ENCODE results near the gene SUFU.
"Not testable (repeated sequence)": the region's sequence is repeated elsewhere in the genome, so short reads cannot be mapped to it uniquely, and the experiment has no call there.

SUFU gene

DNA sequence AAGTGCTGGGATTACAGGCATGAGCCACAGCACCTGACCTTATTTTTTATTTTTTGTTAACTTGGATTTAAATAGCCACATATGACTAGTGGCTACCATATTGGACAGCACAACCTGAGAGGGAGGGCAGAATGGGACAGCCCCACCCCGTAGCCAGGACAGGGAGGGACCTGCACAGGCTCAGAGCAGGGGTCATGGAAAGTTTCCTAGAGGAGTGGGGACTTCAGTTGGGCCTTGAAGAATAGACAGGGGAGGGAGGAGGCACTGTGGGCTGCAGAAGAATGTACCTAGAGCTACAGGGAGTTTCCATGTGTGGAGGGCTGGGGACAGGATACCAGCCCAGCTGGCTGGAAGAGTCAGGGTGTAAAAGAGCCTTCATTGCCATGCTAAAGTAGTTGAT, 149.3 kb downstream of the SUFU start:
- no peak for DNase-seq

DNA sequence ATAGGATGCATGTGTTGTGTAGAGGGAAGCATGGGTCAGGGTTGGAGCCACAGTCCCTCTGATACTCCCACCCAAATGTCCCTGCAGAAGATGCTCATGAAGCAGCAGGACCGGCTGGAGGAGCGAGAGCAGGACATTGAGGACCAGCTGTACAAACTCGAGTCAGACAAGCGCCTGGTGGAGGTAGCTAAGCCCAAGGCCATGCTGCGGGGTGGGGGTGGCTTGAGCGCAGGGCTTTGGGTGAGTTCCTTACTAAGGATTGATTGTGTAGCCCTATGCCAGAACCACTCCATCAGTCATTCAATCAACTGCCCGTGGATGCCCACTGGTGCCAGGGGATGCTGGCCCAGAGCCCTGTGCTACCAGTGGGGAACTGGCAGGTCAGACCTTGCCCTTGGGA, 150.8 kb downstream of the SUFU start:
- DNase-seq, result no peak

DNA sequence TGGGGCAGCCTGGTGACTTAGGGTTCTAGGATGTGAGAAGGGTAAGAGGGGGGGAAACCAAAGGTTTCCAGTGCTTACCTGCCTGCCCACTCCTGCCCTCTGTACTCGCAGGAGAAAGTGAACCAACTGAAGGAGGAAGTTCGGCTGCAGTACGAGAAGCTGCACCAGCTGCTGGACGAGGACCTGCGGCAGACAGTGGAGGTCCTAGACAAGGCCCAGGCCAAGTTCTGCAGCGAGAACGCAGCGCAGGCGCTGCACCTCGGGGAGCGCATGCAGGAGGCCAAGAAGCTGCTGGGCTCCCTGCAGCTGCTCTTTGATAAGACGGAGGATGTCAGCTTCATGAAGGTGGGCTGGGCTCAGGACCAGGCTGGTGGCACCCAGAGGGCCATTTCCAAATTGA, 151.2 kb downstream of the SUFU start:
- DNase-seq, result no peak

DNA sequence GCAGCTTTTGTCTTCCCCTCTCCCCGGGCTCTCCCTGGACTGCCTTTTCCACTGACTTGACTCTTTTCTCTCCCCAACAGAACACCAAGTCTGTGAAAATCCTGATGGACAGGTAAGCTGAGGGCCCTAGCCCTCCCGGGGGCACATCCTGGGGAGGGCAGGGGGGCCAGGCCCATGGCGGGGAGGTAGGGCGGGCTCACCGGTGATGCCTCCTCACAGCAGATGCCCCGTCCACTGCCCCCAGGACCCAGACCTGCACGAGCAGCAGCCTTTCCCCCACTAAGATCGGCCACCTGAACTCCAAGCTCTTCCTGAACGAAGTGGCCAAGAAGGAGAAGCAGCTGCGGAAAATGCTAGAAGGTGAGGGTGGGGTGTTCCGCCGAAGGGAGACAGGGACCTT, 152.3 kb downstream of the SUFU start:
- no peak for DNase-seq

DNA sequence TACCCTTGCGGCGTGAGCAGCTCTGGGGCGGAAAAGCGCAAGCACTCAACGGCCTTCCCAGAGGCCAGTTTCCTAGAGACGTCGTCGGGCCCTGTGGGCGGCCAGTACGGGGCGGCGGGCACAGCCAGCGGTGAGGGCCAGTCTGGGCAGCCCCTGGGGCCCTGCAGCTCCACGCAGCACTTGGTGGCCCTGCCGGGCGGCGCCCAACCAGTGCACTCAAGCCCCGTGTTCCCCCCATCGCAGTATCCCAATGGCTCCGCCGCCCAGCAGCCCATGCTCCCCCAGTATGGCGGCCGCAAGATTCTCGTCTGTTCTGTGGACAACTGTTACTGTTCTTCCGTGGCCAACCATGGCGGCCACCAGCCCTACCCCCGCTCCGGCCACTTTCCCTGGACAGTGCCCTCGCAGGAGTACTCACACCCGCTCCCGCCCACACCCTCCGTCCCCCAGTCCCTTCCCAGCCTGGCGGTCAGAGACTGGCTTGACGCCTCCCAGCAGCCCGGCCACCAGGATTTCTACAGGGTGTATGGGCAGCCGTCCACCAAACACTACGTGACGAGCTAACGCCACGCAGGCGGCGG, 153.1 kb downstream of the SUFU start:
- no peak for DNase-seq

DNA sequence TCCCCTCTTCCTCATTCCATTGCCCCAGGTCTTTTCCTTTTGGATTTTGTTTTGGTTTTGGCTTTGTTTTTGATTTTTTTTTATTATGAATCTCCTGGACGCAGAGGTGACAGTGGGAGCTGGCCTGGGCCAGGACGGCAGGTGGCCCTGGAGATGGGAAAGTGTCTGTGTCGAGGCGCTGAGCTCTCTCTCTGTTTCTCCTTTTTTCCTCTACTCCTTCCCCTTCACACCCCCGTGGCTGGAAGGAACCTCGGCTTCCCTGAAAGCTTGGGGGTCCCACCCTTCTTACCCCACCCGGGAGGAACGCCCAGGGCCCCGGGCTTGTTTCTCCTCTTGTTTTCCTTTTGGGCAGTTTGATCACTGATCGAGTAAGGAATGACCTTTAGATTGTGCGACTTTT, 153.7 kb downstream of the SUFU start:
- no peak for DNase-seq

DNA sequence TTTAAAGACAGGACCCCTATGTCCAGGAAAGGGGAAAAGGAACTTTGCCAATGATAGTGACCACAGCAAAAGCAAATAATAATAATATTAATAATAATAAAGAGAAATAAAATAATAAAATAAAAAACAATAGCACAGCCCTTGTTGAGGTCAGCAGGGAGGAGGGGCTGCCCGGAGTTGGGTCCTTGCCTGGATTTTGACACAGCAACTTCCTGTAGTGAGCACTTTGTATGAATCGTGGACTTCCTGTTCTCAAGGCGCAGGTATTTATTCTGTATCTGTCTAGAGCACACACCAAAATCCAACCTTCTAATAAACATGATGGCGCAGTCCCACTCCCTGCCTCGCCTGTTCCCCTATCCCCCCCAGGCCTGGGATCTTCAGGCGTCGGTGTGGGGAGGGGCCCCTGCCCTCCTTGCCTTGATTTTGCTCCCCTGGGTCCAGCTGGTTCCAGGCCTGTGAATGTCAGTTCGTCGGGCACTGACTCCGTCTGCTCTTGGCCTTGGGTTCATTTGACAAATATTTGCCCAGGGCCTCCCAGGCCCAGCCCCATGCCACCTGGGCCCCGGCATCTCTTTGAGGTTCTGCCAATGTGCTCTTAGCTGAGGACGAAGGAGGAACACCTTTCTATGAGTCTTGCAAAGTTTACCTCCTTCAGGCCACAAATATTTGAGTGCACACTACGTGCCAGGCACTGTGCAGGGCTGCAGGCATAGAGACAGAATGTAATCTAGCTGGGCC, 154.4 kb downstream of the SUFU start:
- no peak for DNase-seq

DNA sequence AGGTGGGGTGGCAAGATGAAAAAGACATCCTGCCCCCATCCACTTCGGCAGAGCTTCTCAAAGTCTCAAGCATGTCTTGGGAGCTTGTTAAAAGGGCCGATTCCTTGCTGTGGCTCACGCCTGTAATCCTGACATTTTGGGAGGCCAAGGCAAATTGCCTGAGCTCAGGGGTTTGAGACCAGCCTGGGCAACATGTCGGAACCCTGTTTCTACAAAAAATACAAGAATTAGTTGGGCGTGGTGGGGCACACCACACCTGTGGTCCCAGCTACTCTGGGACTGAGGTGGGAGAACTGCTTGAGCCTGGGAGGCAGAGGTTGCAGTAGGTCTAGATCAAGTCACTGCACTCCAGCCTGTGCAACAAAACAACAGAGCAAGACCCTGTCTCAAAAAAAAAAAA, 155.0 kb downstream of the SUFU start:
- no peak for DNase-seq

DNA sequence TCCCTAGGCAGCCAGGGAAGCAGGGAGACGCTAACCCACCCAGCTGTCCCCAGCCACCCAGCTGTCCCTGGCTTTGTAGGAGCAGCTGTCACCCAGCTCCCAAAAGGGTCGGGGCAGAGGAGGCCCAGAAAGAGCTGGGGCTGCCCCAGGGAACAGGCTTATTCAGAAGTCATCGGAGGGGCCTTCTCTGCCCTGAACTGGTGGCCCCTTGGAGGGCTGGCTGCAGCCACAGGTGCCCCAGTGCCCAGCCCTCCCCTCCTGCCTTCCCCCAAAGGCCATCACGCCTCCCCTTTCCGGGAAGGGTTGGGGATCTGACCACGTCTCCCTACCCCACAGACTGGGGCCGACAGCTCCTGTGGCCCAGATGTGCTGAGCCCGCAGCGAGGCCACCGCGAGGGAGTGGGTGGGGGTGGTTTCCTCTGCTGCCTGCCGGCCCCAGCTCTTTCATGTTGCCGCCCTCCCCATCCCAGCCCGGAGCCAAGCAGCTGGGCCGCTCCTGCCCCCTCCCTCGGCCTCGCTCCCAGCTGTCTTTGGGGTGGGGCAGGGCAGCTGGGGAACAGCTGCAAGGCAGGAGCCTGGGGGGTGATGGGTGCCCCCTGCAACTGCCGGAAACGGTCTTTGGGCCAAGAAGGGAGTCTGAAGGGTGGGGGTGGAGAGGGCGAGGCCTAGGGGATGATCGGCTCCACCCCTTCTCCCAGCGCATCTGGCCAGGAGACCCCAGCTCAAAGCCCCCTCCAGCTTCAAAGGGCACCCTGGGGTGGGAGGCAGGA, 157.3 kb downstream of the SUFU start:
- peak; percentile 66 for DNase-seq

DNA sequence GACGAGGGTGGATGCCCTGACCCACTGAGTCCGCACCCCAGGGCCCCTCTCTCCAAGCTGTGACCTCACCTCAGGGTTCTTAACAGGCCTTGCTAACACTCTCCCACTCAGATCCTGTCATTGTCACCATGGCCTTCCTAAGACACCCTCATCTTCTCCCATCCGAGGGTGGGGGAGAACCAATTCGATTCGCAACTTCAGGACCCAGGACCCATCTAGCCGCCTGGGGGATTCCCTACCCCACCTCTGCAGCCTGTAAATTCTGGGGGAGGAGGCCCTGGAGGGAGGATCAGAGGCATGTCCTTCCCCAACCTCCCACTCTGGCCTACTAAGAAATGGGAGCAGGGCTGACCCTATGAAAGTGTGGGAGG, 157.9 kb downstream of the SUFU start:
- no peak for DNase-seq

DNA sequence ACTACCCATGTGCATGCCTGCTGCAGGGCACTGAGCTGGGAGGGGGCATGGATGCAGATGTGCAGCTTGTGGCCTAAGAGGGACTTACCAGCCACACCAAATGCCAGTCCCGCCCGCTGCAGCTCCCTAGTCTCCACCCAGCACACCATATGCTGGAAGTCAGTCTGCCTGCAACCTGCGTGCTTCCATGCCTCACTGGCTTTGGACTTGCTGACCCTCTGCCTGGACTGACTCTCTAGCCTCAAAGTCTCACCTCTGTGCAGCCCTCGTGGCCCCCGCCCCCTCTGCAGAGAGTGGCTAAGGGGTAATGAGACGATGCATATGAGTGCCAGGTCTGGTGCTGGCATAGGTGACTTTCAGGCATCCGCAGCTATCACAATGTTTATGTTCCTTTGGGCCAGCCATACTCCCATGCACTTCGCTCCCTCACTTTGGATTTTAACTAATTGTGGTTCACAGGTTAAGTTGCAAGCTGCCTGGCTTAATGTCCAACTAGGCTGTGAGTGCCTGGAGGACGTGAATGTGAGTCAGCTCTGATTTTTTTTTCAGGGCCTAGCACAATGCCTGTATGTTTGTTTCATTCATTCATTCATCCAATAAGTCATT, 162.2 kb downstream of the SUFU start:
- DNase-seq, result no peak

DNA sequence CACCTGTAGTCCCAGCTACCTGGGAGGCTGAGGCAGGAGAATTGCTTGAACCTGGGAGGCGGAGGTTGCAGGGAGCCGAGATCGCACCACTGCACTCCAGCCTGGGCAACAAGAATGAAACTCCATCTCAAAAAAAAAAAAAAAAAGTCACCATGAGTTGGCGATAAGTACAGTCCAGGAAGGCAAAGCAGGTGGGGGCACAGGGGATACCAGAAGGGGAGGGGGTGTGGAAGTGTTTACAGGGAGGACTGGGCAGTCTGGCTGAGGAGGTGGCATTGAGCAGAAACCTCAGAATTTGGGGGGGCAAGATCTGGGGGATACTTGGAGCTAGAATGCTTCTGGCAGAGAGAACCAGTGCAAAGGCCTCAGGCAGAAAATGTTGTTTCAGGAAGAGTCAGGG, 163.6 kb downstream of the SUFU start:
- not testable (repeated sequence) for DNase-seq

DNA sequence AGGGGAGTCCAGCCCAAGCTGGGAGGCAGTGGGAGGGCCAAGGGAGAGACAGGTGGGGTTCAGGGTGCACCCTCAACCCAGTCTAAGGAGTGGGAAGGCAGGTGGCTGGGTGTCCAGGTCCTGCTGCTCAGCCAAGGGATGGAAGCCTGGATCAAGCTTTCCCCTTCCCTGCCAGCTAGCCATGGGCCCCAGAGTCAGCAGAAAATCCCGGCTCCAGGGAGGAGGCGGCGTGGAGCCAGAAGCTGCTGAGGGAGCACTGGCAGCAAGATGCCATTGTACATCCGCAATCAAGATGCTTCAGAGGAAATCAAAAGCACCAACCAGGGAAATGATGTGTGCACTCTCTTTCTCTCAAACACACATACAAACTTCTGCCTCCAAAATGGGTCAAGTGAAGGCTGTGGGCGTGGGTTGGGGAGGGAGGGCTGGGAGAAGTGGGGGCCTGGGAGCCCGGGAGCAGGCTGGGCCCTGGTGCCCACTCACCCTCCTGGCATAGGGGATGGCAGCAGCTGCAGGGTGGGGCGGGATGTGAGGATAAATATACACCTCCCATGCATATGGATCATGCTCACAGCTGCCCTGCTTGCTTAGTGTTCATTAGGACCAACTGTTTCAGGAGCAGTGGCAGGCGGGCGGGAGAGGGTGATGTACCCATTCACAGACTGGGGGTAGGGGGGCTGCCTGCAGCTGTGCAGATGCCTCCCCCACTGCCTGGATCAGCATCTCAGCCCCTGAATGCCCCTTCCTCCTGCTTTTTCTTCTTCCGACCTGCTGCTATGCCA, 164.7 kb downstream of the SUFU start:
- DNase-seq, result no peak

DNA sequence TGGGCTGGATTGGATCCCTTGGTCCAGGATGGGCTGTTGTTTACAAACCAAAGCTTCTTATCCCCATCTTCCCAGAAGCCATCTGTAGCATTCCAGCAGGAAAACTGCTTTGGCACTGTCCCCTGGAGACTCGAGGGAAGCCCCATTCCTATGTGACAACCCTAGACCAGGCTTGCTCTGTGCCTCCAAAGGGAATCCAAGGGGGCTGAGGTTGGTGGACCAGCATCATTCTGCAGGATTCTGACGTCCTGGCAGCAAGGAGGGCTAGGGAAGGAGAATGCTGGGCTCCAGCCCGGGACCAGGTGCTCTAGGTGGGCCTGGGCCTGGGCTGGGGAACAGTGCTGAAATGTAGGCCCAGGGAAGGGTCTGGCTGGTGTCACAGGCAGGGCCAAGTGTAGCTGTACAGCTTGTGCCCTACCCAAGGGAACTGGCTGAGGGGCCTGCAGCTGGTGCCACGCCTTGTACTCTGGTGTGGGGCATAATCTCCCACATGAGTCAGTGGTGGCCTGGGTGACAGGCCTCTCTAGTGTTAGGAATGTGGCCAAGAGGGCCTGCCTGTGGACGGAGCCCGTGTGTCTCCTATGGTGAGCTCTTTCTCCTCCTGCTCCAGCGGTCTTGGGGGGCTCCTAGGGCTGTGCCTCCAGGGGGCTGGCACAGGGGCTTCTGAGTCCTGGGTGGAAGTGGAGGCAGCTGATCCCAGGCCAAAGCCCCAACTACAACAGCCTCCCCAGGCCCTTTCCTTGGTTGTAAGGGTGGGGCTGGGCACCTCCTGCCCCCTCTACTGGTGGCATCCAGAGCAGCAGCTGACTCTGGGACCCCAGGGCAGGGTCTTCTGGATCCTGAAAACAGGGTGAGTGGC, 165.7 kb downstream of the SUFU start:
- no peak for DNase-seq

DNA sequence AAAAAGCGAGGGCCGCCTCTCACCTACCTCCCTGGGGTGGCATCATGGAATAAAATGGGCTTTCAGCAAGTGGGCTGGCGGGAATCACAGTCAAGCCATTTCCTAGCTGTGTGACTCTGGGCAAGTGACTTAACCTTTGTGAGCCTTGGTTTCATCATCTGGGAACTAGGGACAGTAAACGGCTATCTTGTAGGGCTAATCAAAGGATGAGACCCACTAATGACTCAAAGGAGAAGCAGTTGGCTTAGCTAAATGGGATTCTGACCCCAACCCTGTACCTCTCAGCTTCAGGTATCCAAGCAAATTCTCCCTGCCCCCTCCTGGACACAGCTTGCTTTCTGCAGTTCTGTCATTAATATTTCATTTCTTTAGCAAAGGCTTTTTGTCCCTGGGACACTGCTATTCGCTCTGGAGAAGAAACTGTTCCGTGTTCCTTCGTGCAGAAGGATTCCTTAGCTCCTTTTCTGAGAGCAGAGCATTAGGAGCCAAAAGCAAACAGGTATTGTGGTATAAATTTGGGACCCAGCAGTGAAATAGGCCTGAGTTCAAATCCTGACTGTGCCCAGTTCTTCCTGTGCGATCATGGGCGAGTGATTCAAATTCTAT, 166.4 kb downstream of the SUFU start:
- DNase-seq, result no peak

DNA sequence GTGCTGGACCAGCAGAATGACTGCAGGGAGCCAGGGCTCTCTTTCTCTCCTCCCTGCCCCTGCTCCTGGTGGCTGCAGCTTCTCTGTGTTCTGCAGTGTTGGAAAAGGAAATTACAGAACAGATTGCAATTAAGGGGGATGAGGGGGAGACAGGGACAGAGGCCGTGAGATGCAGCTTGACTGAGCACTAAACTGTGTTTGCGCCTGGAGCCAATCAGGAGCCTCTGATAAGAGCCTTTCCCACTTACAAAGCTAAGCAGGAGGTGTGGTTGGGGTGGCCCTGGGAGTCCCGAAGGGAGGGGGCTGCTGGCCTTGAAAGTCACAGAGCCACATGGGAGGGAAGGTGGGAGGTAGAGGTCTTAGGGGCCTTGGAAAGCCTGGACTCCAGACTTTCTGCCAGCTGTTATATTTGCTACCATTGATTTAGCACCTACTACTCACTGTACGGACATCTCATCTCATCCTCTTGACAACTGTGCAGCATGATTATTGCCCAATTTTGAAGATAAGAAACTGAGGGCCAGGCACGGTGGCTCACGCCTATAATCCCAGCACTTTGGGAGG, 167.2 kb downstream of the SUFU start:
- DNase-seq, result no peak

DNA sequence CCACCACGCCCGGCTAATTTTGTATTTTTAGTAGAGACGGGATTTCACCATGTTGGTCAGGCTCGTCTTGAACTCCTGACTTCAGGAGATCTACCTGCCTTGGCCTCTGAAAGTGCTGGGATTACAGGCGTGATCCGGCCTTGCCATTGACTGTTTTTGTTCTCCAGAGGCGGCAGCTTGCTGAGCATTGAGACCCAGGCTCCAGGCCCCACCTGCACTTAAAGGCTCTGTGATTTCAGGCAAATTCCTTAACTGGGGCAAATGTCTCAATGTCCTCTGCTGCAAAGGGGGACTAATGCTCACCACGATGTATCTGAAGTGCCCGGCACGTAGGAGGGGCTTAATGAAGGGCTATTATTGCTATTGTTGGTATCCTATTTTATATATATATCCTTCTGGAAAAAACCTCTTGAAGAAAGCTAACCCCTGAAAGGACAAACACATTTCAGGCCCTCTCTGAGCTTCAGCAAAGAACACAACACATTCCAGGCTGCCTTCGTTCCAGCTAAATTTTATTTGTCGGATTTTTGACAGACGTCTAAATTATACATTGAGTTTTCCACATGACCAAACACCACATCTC, 169.6 kb downstream of the SUFU start:
- DNase-seq, result no peak

DNA sequence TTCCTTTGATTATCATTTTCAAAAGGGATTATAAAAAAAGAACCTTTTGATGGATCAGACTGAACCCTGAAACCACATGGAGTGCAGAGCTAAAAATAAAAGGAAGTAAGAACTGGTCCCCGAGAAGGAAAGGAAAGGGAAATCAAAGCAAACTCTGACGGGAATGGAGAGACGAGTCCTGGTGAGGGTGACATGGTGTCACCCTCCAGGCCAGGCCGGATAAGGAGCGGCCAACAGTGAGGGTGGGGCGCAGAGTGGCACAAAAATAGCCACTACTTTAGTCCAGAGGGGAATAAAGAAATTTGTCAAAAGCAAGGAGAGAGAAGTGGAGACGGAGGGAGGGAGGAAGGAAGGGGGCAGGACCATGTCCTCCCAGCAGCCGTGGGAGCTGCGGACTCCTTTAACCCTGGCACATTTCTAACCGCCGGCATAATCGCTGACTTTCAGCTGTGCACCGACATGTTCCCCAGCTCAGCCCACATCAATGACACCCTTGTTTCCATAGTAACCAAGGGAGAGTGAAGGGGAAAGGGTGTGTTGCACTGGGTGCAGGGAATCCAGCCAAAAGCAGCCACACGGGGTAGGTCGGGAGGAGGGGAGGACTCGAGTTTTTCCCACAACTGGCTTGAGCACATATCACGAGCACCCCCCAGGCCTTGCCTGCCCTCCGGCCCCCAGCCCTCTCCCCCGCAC, 170.2 kb downstream of the SUFU start:
- DNase-seq, result peak; percentile 73

DNA sequence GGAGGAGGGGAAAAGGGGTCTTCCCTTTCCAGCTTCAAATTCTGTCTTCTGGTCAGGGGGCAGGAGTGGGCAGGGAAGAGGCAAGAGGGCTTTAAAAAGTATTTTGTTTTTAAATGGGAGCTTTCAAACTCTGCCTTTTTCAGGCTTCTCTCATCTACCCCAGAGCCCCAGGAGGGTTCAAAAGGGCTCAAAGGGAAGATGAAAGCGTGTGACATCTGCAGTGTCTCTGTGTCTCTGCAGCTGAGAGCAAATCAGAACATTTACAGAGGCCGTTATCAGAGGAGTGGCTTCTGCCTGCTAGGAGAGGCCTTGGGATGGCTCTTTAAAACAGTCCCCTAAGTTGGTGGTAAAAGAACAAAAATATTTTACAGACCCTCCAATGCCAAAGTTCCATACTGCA, 170.8 kb downstream of the SUFU start:
- no peak for DNase-seq

DNA sequence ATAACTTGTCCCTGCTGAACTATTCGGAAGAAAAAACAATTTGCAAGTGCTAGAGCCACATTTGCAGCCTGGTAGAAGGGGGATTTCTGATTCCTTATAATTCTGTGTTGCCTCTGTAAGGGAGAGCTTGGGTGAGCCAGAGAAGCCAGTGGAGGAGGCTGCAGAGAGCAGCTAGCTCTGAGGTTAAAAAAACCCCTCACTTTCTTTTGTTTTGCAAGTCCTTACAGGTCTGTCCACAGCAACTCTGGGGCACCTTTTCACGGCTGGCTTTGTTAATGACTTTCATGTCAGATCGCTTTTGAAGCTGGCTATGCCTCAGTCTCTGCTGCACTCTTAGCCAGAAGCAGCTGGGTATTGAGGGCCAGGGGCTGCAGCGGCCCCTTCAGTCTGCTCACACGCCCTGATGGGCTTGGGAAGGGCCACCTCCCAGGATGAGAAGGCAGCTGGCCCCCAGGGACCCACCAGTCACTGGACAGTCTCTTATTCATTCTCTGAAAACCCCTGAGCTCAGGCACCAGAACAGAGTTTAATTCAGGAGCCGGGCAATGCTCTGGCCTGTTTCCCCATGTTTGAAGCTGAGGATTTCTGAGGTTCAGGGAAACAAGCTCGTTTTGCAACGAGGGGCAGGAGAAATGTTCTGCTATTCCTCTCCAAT, 171.4 kb downstream of the SUFU start:
- no peak for DNase-seq
